GM12878 (cell line): Measurements from ENCODE around the gene PPP1R12A. TPM values are rescaled to one million over a fixed set of nuclear protein-coding genes. Genes with fewer than 3 reads are reported as not detected.

ENCODE experiments used
- CHD4 ChIP-seq: fragments of 200-600 bp; sonication (generic); IDR thresholded peaks from 2 replicates; pipeline ENCODE4 v1.6.1; 2016; ENCODE audit warnings: mild to moderate bottlenecking
- E2F8 ChIP-seq: fragments of 450-650 bp; IDR thresholded peaks from 2 replicates; pipeline ENCODE4 v1.6.1; 2018; ENCODE audit warnings: mild to moderate bottlenecking, low read depth, moderate library complexity; ENCODE audit not compliant: partially characterized antibody
- IRF3 ChIP-seq: fragments of 450-650 bp; IDR thresholded peaks from 2 replicates; pipeline ENCODE4 v1.6.1; 2014; ENCODE audit warnings: mild to moderate bottlenecking
- NFYB ChIP-seq: IDR thresholded peaks from 2 replicates; pipeline ENCODE4 v1.6.1; 2011; ENCODE audit warnings: low read depth, mild to moderate bottlenecking, low read length, improper control_type of control experiment, moderate library complexity; ENCODE audit not compliant: insufficient read depth
- RAD21 ChIP-seq: IDR thresholded peaks from 2 replicates; pipeline ENCODE4 v1.6.1; 2011; ENCODE audit warnings: mild to moderate bottlenecking, low read depth, low read length, moderate library complexity; ENCODE audit not compliant: insufficient read depth
- RFX5 ChIP-seq: IDR thresholded peaks from 2 replicates; pipeline ENCODE4 v1.6.1; 2011; ENCODE audit warnings: low read depth, low read length, improper control_type of control experiment
- SPI1 ChIP-seq: IDR thresholded peaks from 2 replicates; pipeline ENCODE4 v1.6.1; 2011; ENCODE audit warnings: low read depth, mild to moderate bottlenecking, low read length, moderate library complexity, borderline replicate concordance; ENCODE audit not compliant: insufficient read depth
- YY1 ChIP-seq: IDR thresholded peaks from 2 replicates; pipeline ENCODE4 v1.6.1; 2011; ENCODE audit warnings: low read depth, mild to moderate bottlenecking, low read length
- ZBTB4 ChIP-seq: fragments of 450-650 bp; formaldehyde crosslinking; IDR thresholded peaks from 2 replicates; pipeline ENCODE4 v1.4.0; 2022; ENCODE audit warnings: mild to moderate bottlenecking, moderate library complexity
- polyA plus RNA-seq, 11 experiments: library from polyadenylated mRNA; depleted of rRNA in 4 of 11; unstranded in 6 of 11; stranded (reverse) in 5 of 11; fragments of >200 nt; fragmentation: Nextera tagmentation in 4 of 11; fragmentation: Illumina TruSeq in 1 of 11; extraction: Ambion mirVana in 4 of 11; extraction: Trizol in 1 of 11; gene quantifications; 1 replicate in 1 of 11; 2 replicates in 10 of 11; pipeline versions ENCODE4 v1.2.1 to v1.2.3, GENCODE V29; 2011 to 2016; ENCODE audit warnings: inconsistent platforms in 2 of 11, missing spikeins in 2 of 11, low read depth in 1 of 11
- total RNA-seq, 4 experiments: library from RNA; depleted of rRNA in 3 of 4; stranded (reverse); fragments of >200 nt in 3 of 4; fragmentation: Illumina TruSeq in 1 of 4; extraction: Trizol in 1 of 4; gene quantifications; 2 replicates each; pipeline versions ENCODE4 v1.2.1 to v1.2.3, GENCODE V29; 2013 to 2021
- TF ChIP-seq, protein P1 (sequence below): IDR thresholded peaks from 2 replicates; pipeline ENCODE4 v1.6.1; 2012; ENCODE audit warnings: low read depth, low read length, improper control_type of control experiment
- TF ChIP-seq, protein P2 (sequence below): fragments of 450-650 bp; IDR thresholded peaks from 2 replicates; pipeline ENCODE4 v1.6.1; 2017; ENCODE audit warnings: mild to moderate bottlenecking, low read depth, inconsistent platforms; ENCODE audit not compliant: poor library complexity, severe bottlenecking

The PPP1R12A gene
- total and polyA plus RNA-seq, 10 of the 15 experiments (the other 5 are each of a cell fraction or from before 2014, with no cell fraction given): 22.8 to 134 (median 51.4) TPM

DNA sequence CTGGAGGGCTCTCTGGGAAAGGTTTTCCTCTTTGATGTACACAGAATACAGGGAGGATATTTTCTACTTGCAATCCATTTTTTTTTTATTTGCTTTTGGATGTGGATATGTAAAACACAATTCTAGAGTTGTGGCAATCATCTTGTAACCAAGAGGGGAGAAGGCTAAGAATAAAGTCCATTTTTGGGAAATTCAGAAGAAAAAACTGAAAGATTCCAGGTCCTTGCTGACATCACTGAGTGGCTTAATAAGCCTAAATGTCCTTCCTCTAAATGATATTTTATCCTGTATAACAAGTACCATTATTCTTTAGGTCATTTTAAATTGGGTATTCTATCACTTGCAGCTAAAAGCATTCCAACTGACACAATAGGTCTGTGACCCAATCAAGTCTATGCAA, 64.0 kb downstream of the PPP1R12A start (continued):
- TF ChIP-seq E2F8 (no peak), NFYB (no peak), IRF3 (no peak), SPI1 (no peak), CHD4 (no peak), RAD21 (no peak), YY1 (no peak), RFX5 (no peak), ZBTB4 (CRISPR knock-in tag) (no peak)
- TF ChIP-seq, protein P1, sequence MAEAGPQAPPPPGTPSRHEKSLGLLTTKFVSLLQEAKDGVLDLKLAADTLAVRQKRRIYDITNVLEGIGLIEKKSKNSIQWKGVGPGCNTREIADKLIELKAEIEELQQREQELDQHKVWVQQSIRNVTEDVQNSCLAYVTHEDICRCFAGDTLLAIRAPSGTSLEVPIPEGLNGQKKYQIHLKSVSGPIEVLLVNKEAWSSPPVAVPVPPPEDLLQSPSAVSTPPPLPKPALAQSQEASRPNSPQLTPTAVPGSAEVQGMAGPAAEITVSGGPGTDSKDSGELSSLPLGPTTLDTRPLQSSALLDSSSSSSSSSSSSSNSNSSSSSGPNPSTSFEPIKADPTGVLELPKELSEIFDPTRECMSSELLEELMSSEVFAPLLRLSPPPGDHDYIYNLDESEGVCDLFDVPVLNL: no peak
- TF ChIP-seq, protein P2, sequence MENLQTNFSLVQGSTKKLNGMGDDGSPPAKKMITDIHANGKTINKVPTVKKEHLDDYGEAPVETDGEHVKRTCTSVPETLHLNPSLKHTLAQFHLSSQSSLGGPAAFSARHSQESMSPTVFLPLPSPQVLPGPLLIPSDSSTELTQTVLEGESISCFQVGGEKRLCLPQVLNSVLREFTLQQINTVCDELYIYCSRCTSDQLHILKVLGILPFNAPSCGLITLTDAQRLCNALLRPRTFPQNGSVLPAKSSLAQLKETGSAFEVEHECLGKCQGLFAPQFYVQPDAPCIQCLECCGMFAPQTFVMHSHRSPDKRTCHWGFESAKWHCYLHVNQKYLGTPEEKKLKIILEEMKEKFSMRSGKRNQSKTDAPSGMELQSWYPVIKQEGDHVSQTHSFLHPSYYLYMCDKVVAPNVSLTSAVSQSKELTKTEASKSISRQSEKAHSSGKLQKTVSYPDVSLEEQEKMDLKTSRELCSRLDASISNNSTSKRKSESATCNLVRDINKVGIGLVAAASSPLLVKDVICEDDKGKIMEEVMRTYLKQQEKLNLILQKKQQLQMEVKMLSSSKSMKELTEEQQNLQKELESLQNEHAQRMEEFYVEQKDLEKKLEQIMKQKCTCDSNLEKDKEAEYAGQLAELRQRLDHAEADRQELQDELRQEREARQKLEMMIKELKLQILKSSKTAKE: no peak
